Naive B cell (primary cell): ENCODE results near the gene IL21R. TPM values are rescaled to one million over a fixed set of nuclear protein-coding genes. Genes with fewer than 3 reads are reported as not detected.
A peak's percentile ranks its signal among the peaks of the same experiment; 100 is the strongest.

Source experiments
- ATAC-seq, 2 donors: fragments of 150-1000 bp; cut with Tn5 transposase; 2 replicates each; pipeline ENCODE4 v1.10.0; 2021; ENCODE audit warnings: low read depth in 2 of 2, mild to moderate bottlenecking in 2 of 2, moderate library complexity in 2 of 2
- DNase-seq: peaks from one replicate; pipeline ENCODE4 v3.0.0; 2022
- H3K27ac Mint-ChIP-seq, 6 donors: one replicate each; pipeline ENCODE4 v1.8.0; 2020 to 2022; ENCODE audit warnings: mild to moderate bottlenecking in 6 of 6, mixed read lengths in 6 of 6, moderate library complexity in 5 of 6, inconsistent platforms in 2 of 6
- H3K27me3 Mint-ChIP-seq, 3 donors: one replicate each; pipeline ENCODE4 v1.8.0; 2021 to 2022; ENCODE audit warnings: mixed read lengths in 3 of 3, mild to moderate bottlenecking in 1 of 3
- H3K36me3 Mint-ChIP-seq, 2 donors: one replicate each; pipeline ENCODE4 v1.8.0; 2020 to 2022; ENCODE audit warnings: mixed read lengths in 2 of 2, inconsistent platforms in 1 of 2, mild to moderate bottlenecking in 1 of 2
- H3K4me1 Mint-ChIP-seq, 3 donors: one replicate each; pipeline ENCODE4 v1.8.0; 2020 to 2022; ENCODE audit warnings: mixed read lengths in 3 of 3, inconsistent platforms in 1 of 3, mild to moderate bottlenecking in 1 of 3, moderate library complexity in 1 of 3
- H3K4me3 Mint-ChIP-seq, 8 donors: one replicate each; pipeline ENCODE4 v1.8.0; 2020 to 2022; ENCODE audit warnings: mild to moderate bottlenecking in 8 of 8, mixed read lengths in 8 of 8, moderate library complexity in 8 of 8, inconsistent platforms in 2 of 8
- H3K9me3 Mint-ChIP-seq, 7 donors: one replicate each; pipeline ENCODE4 v1.8.0; 2020 to 2022; ENCODE audit warnings: mixed read lengths in 7 of 7, mild to moderate bottlenecking in 5 of 7, inconsistent platforms in 2 of 7, moderate library complexity in 1 of 7
- polyA plus RNA-seq, 6 donors: library from polyadenylated mRNA; unstranded; fragments of 300-500 nt; fragmentation: Illumina TruSeq; gene quantifications; one replicate each; pipeline ENCODE4 v1.2.3, GENCODE V29; 2021; ENCODE audit warnings: low read depth in 6 of 6

Gene IL21R
- polyA plus RNA-seq, 6 donors from 2014 or later = 47.9 to 118 (median 74.5) TPM

GRCh38 chr16:27461483-27462171 is 59.7 kb downstream of the IL21R start:
- H3K27me3 Mint-ChIP-seq = no peaks in the 10 kb centered on the region
- no peak overlapping the region for H3K4me3 Mint-ChIP-seq
- H3K4me1 Mint-ChIP-seq = peaks cover 7 to 11% (median 9%) of the 10 kb centered on the region in 3 donors
- DNase-seq (no peak), ATAC-seq (no peak)
- no peak overlapping the region for H3K27ac Mint-ChIP-seq
- H3K36me3 Mint-ChIP-seq = peaks cover 0 to 5% of the 10 kb centered on the region in 2 donors
- H3K9me3 Mint-ChIP-seq = no peaks in the 10 kb centered on the region

GRCh38 chr16:27462200-27462845 is 60.3 kb downstream of the IL21R start:
- no peak overlapping the region for H3K27ac Mint-ChIP-seq
- peaks cover under 1 to 4% (median 2%) of the 10 kb centered on the region in 3 donors for H3K4me1 Mint-ChIP-seq
- no peaks in the 10 kb centered on the region for H3K9me3 Mint-ChIP-seq
- peaks cover 0 to 7% of the 10 kb centered on the region in 2 donors for H3K36me3 Mint-ChIP-seq
- no peak for DNase-seq
- ATAC-seq = no peak
- no peak overlapping the region for H3K4me3 Mint-ChIP-seq
- H3K27me3 Mint-ChIP-seq = no peaks in the 10 kb centered on the region

- Mint-ChIP-seq H3K4me1 (no peaks in the 10 kb centered on the region), H3K27me3 (no peaks in the 10 kb centered on the region), H3K36me3 (peaks cover 5 to 11% of the 10 kb centered on the region in 2 donors), H3K9me3 (no peaks in the 10 kb centered on the region), H3K4me3 (no peak overlapping the region), H3K27ac (peak overlapping the region in 1 of 6 donors; percentile 63)
- DNase-seq (no peak), ATAC-seq (no peak)
Measured at GRCh38 chr16:27462846-27463682, 61.1 kb downstream of the IL21R start.

DNA sequence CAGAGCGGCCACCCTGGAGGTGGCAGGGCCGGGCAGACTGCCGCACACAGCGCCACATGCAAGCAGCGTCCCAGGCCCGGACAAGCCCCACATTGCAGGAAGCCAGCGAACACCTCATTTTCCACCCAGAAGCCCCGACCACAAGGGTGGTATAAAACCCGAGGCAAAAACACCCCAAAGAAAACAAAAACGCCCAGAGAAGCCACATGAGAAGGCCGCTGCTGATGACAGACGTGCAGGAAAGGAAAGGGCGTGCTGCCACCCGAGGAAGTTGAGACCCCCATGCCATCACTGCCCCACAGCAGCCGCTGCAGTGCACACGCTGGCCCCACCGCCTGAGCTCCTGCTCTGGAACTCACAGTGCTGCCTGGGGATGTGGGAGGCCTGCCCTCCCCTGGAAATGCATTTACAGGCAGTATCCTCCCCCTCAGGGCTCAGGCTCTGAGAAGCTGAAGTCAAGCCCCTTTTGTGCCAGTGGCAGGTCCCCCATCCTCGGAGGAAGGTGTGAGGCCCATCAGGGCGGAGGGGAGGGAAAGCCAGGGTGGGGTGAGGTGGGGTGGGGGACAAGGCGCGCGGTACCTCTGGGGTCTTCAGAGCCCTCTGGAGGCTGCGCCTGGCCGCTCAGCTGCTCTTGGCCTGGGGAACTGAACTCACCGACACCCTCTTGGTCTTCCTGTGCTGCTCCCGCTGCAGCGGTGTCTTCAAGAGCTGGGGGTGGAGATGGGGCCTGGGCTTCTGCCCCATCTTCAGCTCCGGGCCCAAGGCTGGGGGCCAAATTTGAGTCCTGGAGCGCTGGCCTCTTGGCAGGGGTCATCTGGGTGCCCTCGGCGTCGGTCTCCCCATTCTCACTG is 62.0 kb downstream of the IL21R start:
- Mint-ChIP-seq H3K4me1 (no peaks in the 10 kb centered on the region), H3K27me3 (no peaks in the 10 kb centered on the region), H3K27ac (no peak overlapping the region), H3K9me3 (no peaks in the 10 kb centered on the region), H3K36me3 (peaks cover 8 to 14% of the 10 kb centered on the region in 2 donors), H3K4me3 (no peak overlapping the region)
- no peak for ATAC-seq
- no peak for DNase-seq

DNA sequence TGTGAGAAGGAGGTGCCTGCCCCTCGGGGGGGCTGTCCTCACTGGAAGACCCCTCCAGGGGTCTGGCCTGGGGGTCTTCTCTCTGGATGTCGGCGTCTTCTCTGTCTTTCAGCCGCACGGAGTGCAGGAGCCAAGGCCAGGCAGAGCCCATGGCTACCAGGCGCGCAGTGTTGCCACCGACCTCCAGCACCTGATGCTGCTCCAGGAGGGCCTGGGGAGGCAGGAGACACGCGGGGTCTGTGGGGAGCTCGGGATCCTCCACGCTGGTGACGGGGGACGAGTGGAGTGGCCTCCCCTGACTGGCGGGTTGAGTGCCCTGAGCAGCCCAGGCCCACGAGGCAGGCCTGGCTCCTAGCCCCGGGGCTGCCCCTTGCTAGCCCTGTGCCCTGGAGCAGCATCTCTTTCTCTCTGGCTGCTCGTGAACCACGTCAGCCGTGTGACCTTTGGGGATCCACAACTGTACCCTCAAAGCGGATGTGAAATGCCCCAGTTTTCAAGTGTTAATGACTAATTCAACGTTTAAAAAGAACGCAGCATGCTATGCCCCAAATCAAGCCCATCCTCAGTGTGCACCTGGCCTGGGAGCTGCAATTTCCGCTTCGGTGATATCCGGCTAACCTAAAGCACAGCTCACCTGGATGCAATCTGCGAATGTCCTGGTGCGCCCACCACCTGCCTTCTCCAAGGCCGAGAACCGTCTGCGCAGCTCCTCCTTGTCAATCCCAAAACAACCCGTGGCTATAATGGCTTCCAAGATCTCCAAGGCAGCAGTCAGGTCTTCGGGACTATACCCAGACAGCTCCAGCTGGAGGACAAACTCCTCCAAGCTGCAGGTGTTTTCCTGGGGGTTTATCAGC is 62.9 kb downstream of the IL21R start:
- DNase-seq = no peak
- Mint-ChIP-seq H3K4me1 (no peaks in the 10 kb centered on the region), H3K27ac (peak overlapping the region in 1 of 6 donors; percentile 38), H3K4me3 (no peak overlapping the region), H3K27me3 (no peaks in the 10 kb centered on the region), H3K9me3 (no peaks in the 10 kb centered on the region), H3K36me3 (peaks cover 14 to 19% of the 10 kb centered on the region in 2 donors)
- no peak for ATAC-seq

DNA sequence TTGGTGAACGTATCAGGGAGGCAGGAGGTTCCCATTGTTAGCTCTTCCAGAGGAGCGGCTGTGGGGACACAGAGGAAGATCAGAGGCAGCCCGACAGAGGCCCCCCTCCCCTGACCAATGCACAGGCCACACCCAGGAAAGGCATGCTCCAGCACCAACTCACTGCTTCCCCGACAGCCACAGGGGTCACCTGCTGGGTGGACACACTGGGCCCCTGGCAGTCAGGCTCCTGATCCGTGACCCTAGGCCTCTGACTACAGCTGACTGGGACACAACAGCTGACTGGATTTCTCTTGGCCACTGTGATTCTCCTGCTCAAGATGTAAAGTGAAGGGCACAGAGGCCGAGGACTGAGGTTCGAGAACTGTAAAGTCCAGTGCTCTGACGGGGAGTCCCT is 63.5 kb downstream of the IL21R start:
- peak overlapping the region in 1 of 6 donors; percentile 38 for H3K27ac Mint-ChIP-seq
- H3K36me3 Mint-ChIP-seq = peaks cover 20 to 25% of the 10 kb centered on the region in 2 donors
- H3K4me3 Mint-ChIP-seq = no peak overlapping the region
- no peaks in the 10 kb centered on the region for H3K27me3 Mint-ChIP-seq
- ATAC-seq (no peak), DNase-seq (no peak)
- no peaks in the 10 kb centered on the region for H3K9me3 Mint-ChIP-seq
- H3K4me1 Mint-ChIP-seq = no peaks in the 10 kb centered on the region

DNA sequence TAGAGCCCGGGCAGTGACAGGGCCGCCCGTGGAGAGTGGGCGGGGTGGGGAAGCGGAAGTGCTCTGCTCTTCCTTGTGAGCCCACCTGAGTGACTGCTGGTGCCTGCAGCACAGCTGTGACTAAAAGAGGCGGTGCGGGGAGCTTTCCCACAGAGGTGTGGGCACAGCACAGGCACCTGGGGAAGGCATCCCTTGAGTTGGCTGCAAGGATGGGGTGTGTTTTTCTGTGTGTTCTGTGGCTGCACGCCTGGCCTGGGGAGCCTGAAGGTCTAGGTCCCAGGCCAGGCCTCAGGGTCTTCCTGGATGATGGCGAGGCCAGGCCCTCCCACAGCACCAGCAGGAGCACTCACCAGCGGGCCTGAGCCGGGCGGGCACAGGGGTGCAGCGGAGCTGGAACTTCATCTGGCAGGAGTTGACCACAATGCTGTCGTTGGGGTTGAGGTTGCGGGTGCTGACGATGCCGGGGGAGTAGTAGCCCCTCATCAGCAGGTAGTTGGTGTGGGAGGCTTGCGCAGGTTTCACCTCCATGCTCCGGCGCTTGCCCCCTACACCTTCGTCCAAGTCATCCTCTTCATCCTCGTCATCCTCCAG is 67.1 kb downstream of the IL21R start:
- H3K9me3 Mint-ChIP-seq = no peaks in the 10 kb centered on the region
- DNase-seq (no peak), ATAC-seq (no peak)
- H3K27me3 Mint-ChIP-seq = no peaks in the 10 kb centered on the region
- H3K27ac Mint-ChIP-seq = no peak overlapping the region
- no peaks in the 10 kb centered on the region for H3K4me1 Mint-ChIP-seq
- H3K36me3 Mint-ChIP-seq = peaks cover 41 to 49% of the 10 kb centered on the region in 2 donors
- H3K4me3 Mint-ChIP-seq = no peak overlapping the region

GRCh38 chr16:27470567-27471431 is 68.8 kb downstream of the IL21R start:
- DNase-seq (no peak), ATAC-seq (no peak)
- no peaks in the 10 kb centered on the region for H3K27me3 Mint-ChIP-seq
- H3K4me3 Mint-ChIP-seq = no peak overlapping the region
- no peaks in the 10 kb centered on the region for H3K9me3 Mint-ChIP-seq
- no peaks in the 10 kb centered on the region for H3K4me1 Mint-ChIP-seq
- H3K36me3 Mint-ChIP-seq = peaks cover 54 to 66% of the 10 kb centered on the region in 2 donors
- H3K27ac Mint-ChIP-seq = no peak overlapping the region

DNA sequence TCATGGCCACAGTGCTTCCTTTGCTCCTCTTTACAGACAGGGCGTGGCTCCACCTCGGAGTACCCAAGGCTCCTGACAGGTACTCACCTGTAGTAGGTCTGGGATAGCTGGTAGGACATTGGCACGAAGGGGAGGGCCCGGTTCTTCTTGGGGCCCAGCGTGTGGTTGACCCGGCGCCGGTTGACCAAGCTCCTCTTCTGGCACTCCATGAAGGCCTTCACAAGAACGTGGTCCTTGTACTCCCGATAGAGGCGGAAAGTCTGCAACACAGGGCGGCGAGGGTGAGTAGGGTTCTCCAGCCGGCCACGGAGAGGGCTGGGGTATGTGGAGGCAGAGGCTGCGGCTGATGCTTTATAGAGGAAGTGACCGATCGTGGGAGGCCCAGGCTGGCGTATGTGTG is 69.7 kb downstream of the IL21R start:
- DNase-seq (no peak), ATAC-seq (no peak)
- H3K27ac Mint-ChIP-seq = no peak overlapping the region
- no peaks in the 10 kb centered on the region for H3K4me1 Mint-ChIP-seq
- peak overlapping the region in 1 of 8 donors; percentile 52 for H3K4me3 Mint-ChIP-seq
- no peaks in the 10 kb centered on the region for H3K27me3 Mint-ChIP-seq
- H3K9me3 Mint-ChIP-seq = no peaks in the 10 kb centered on the region
- H3K36me3 Mint-ChIP-seq = peaks cover 52 to 72% of the 10 kb centered on the region in 2 donors

- no peaks in the 10 kb centered on the region for H3K4me1 Mint-ChIP-seq
- no peak for ATAC-seq
- peaks cover 51 to 72% of the 10 kb centered on the region in 2 donors for H3K36me3 Mint-ChIP-seq
- no peaks in the 10 kb centered on the region for H3K27me3 Mint-ChIP-seq
- DNase-seq = no peak
- no peaks in the 10 kb centered on the region for H3K9me3 Mint-ChIP-seq
- no peak overlapping the region for H3K4me3 Mint-ChIP-seq
- H3K27ac Mint-ChIP-seq = peak overlapping the region in 1 of 6 donors; percentile 64
Measured at GRCh38 chr16:27472091-27473020, 70.4 kb downstream of the IL21R start.
